ENCODE measurements around the gene ZAP70.

GRCh38 chr2:97785818-97786217 is 72.4 kb downstream of the ZAP70 start:
- TF ChIP-seq CTCF (IDR thresholded peaks at IDR 0.05) (no peak), POLR2A (IDR thresholded peaks at IDR 0.05) (no peak), EP300 (IDR thresholded peaks at IDR 0.05) (no peak)

All from tibial nerve (tissue), 4 donors.